Measurements from ENCODE around the gene TECR.

TECR gene

DNA sequence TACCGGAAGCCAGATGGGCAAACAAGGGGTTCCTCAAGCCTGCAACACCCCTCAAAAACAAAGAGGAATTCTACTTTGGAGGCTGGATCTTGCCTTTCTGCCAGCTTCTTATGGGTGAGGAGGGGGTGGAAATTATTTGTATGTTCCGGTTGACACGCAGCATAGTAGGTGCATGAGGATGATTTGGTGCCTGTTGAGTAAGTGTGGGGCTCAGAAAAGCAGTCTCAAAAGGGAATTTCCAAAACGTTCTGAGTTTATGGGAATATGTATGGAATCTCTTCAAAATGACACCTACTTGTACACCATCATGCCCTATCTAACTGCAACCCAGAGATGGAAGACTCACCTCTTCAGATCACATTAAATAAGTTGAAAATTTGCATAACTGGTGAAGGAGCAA lies 3.0 kb upstream of the TECR start:
- WGBS, 2 donors (ENCODE audit: extremely low coverage in 2 of 2, insufficient read length in 2 of 2, insufficient replicate concordance in 1 of 2), result no CpG with 5 or more reads among the region's 4 CpGs
- H3K9ac ChIP-seq (ENCODE audit: low read depth, low read length, poor library complexity), result no peak overlapping the region
- no peak overlapping the region for H3K4ac ChIP-seq (ENCODE audit: low read length)
- no peak overlapping the region for H2AK5ac ChIP-seq (ENCODE audit: low read depth, low read length)
- no peak overlapping the region for H3K18ac ChIP-seq (ENCODE audit: low read length)
- H2BK12ac ChIP-seq (ENCODE audit: low read length), result no peak overlapping the region
- H4K8ac ChIP-seq (ENCODE audit: low read depth, low read length), result no peak overlapping the region
- H3K14ac ChIP-seq (ENCODE audit: low read length), result no peak overlapping the region
- H3K36me3 ChIP-seq (replicated peaks in 1 of 2; ENCODE audit: control insufficient read depth in 2 of 2, insufficient read depth in 2 of 2, low read length in 2 of 2), result no peaks in the 10 kb centered on the region
- H3K4me1 ChIP-seq (ENCODE audit: control insufficient read depth in 2 of 2, insufficient read depth in 1 of 2, low read depth in 1 of 2, low read length in 2 of 2), result peaks cover 1 to 4% of the 10 kb centered on the region in 2 donors
- H3K27ac ChIP-seq (replicated peaks; ENCODE audit: low read length), result no peak overlapping the region
- no peaks in the 10 kb centered on the region for H3K9me3 ChIP-seq (replicated peaks in 1 of 2; ENCODE audit: control insufficient read depth in 2 of 2, insufficient read depth in 1 of 2, low read depth in 1 of 2, low read length in 2 of 2)
- H2AFZ ChIP-seq (ENCODE audit: low read length), result peak overlapping the region; percentile 77
- DNase-seq (ENCODE audit: low spot score), result no peak
- no peak overlapping the region for H4K91ac ChIP-seq (ENCODE audit: low read depth, low read length, poor library complexity)
- no peak overlapping the region for H3K4me3 ChIP-seq (ENCODE audit: low read length in 2 of 2)
- no peak overlapping the region for H2BK120ac ChIP-seq (ENCODE audit: low read depth, low read length)
- no peak overlapping the region for H3K23ac ChIP-seq (ENCODE audit: low read depth, low read length, poor library complexity)
- peak overlapping the region; percentile 16 for H2BK15ac ChIP-seq (ENCODE audit: low read length)
- H3K4me2 ChIP-seq (ENCODE audit: insufficient read depth, low read length, poor library complexity, severe bottlenecking), result no peak overlapping the region
- H3K27me3 ChIP-seq (ENCODE audit: control insufficient read depth in 3 of 3, insufficient read depth in 3 of 3, low read depth in 1 of 3, low read length in 3 of 3), result no peaks in the 10 kb centered on the region
- no peak overlapping the region for H2BK5ac ChIP-seq (ENCODE audit: low read length)
- no peaks in the 10 kb centered on the region for H3K79me1 ChIP-seq (ENCODE audit: low read depth, low read length)

- peak overlapping the region; percentile 59 for H3K27ac ChIP-seq (replicated peaks; ENCODE audit: low read length)
- H3K4ac ChIP-seq (ENCODE audit: low read length), result no peak overlapping the region
- peak overlapping the region; percentile 83 for H2AFZ ChIP-seq (ENCODE audit: low read length)
- H2BK120ac ChIP-seq (ENCODE audit: low read depth, low read length), result no peak overlapping the region
- H2BK12ac ChIP-seq (ENCODE audit: low read length), result no peak overlapping the region
- H3K36me3 ChIP-seq (replicated peaks in 1 of 2; ENCODE audit: control insufficient read depth in 2 of 2, insufficient read depth in 2 of 2, low read length in 2 of 2), result peaks cover 0 to 13% of the 10 kb centered on the region in 2 donors
- H3K27me3 ChIP-seq (ENCODE audit: control insufficient read depth in 3 of 3, insufficient read depth in 3 of 3, low read depth in 1 of 3, low read length in 3 of 3), result no peaks in the 10 kb centered on the region
- H3K14ac ChIP-seq (ENCODE audit: low read length), result no peak overlapping the region
- H3K18ac ChIP-seq (ENCODE audit: low read length), result peak overlapping the region; percentile 71
- no CpG with 5 or more reads among the region's 39 CpGs for WGBS, 2 donors (ENCODE audit: extremely low coverage in 2 of 2, insufficient read length in 2 of 2, insufficient replicate concordance in 1 of 2)
- H3K79me1 ChIP-seq (ENCODE audit: low read depth, low read length), result peaks cover 4% of the 10 kb centered on the region
- no peak overlapping the region for H4K8ac ChIP-seq (ENCODE audit: low read depth, low read length)
- H3K9ac ChIP-seq (ENCODE audit: low read depth, low read length, poor library complexity), result no peak overlapping the region
- H2BK5ac ChIP-seq (ENCODE audit: low read length), result peak overlapping the region; percentile 89
- DNase-seq (ENCODE audit: low spot score), result no peak
- peak overlapping the region; percentile 38 to 68 for H3K4me3 ChIP-seq (ENCODE audit: low read length in 2 of 2)
- no peak overlapping the region for H3K23ac ChIP-seq (ENCODE audit: low read depth, low read length, poor library complexity)
- peak overlapping the region; percentile 8 for H2AK5ac ChIP-seq (ENCODE audit: low read depth, low read length)
- no peaks in the 10 kb centered on the region for H3K9me3 ChIP-seq (replicated peaks in 1 of 2; ENCODE audit: control insufficient read depth in 2 of 2, insufficient read depth in 1 of 2, low read depth in 1 of 2, low read length in 2 of 2)
- H4K91ac ChIP-seq (ENCODE audit: low read depth, low read length, poor library complexity), result no peak overlapping the region
- peaks cover 1 to 4% of the 10 kb centered on the region in 2 donors for H3K4me1 ChIP-seq (ENCODE audit: control insufficient read depth in 2 of 2, insufficient read depth in 1 of 2, low read depth in 1 of 2, low read length in 2 of 2)
- H2BK15ac ChIP-seq (ENCODE audit: low read length), result peak overlapping the region; percentile 19
- H3K4me2 ChIP-seq (ENCODE audit: insufficient read depth, low read length, poor library complexity, severe bottlenecking), result peak overlapping the region; percentile 65
These were observed 758 bp upstream of the TECR start for GRCh38 chr19:14528419-14529253.

DNA sequence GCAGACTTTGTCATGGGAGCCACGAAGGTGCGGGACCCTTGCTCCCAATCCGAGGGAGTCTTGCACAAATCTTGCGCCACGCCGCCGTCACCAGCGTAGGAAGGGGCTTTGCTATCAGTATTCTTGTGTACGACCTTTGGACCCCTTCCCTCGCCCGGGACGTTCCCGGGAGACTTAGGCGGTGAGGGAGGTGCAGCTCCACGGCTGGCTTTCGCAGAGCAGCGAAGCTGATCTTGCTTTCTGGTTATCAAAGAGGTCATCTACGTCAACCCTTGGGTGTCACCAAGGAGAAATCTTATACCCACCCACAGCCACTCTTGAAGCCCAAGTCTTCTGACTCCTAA lies 583 bp downstream of the TECR start:
- Histone ChIP-seq H3K9ac (ENCODE audit: low read depth, low read length, poor library complexity) (peak overlapping the region; percentile 82), H2BK12ac (ENCODE audit: low read length) (no peak overlapping the region), H3K14ac (ENCODE audit: low read length) (no peak overlapping the region), H2AK5ac (ENCODE audit: low read depth, low read length) (no peak overlapping the region), H3K9me3 (replicated peaks in 1 of 2; ENCODE audit: control insufficient read depth in 2 of 2, insufficient read depth in 1 of 2, low read depth in 1 of 2, low read length in 2 of 2) (no peaks in the 10 kb centered on the region), H3K4ac (ENCODE audit: low read length) (no peak overlapping the region), H3K79me1 (ENCODE audit: low read depth, low read length) (peaks cover 10% of the 10 kb centered on the region), H4K91ac (ENCODE audit: low read depth, low read length, poor library complexity) (no peak overlapping the region), H3K36me3 (replicated peaks in 1 of 2; ENCODE audit: control insufficient read depth in 2 of 2, insufficient read depth in 2 of 2, low read length in 2 of 2) (peaks cover 3 to 20% of the 10 kb centered on the region in 2 donors), H2BK15ac (ENCODE audit: low read length) (no peak overlapping the region), H3K4me3 (ENCODE audit: low read length in 2 of 2) (peak overlapping the region; percentile 80 to 94), H2AFZ (ENCODE audit: low read length) (peak overlapping the region; percentile 94), H3K18ac (ENCODE audit: low read length) (peak overlapping the region; percentile 69), H3K4me2 (ENCODE audit: insufficient read depth, low read length, poor library complexity, severe bottlenecking) (peak overlapping the region; percentile 74), H2BK120ac (ENCODE audit: low read depth, low read length) (no peak overlapping the region), H3K27me3 (ENCODE audit: control insufficient read depth in 3 of 3, insufficient read depth in 3 of 3, low read depth in 1 of 3, low read length in 3 of 3) (no peaks in the 10 kb centered on the region), H3K27ac (replicated peaks; ENCODE audit: low read length) (peak overlapping the region; percentile 81), H3K4me1 (ENCODE audit: control insufficient read depth in 2 of 2, insufficient read depth in 1 of 2, low read depth in 1 of 2, low read length in 2 of 2) (peaks cover 1 to 4% of the 10 kb centered on the region in 2 donors), H4K8ac (ENCODE audit: low read depth, low read length) (no peak overlapping the region), H3K23ac (ENCODE audit: low read depth, low read length, poor library complexity) (no peak overlapping the region), H2BK5ac (ENCODE audit: low read length) (peak overlapping the region; percentile 30)
- no CpG with 5 or more reads among the region's 18 CpGs for WGBS, 2 donors (ENCODE audit: extremely low coverage in 2 of 2, insufficient read length in 2 of 2, insufficient replicate concordance in 1 of 2)
- no peak for DNase-seq (ENCODE audit: low spot score)

DNA sequence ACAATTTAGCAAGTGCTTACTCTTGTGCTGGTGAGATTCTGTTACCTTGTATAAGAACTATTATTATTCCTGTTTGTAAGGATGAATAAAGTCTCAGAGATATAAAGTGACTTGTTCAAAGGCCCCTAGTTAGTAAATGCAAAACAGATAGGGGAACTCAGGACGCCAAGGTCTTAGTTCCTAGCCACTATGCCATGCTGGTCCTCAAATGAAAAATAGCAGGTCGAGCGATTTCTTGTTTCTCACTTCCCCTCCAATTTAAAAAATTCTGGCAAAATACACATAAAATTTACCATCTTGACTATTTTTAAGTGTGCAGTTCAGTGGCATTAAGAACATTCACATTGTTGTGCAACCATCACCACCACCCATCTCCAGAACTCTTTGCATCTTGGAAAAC lies 1.1 kb downstream of the TECR start:
- no CpG with 5 or more reads among the region's 3 CpGs for WGBS, 2 donors (ENCODE audit: extremely low coverage in 2 of 2, insufficient read length in 2 of 2, insufficient replicate concordance in 1 of 2)
- H3K4me3 ChIP-seq (ENCODE audit: low read length in 2 of 2), result peak overlapping the region in 1 of 2 donors; percentile 80

More for the DNA sequence above, 1.1 kb downstream of the TECR start:
- H3K27me3 ChIP-seq (ENCODE audit: control insufficient read depth in 3 of 3, insufficient read depth in 3 of 3, low read depth in 1 of 3, low read length in 3 of 3), result no peaks in the 10 kb centered on the region
- no peak overlapping the region for H2AK5ac ChIP-seq (ENCODE audit: low read depth, low read length)
- no peak overlapping the region for H4K91ac ChIP-seq (ENCODE audit: low read depth, low read length, poor library complexity)
- H3K18ac ChIP-seq (ENCODE audit: low read length), result no peak overlapping the region
- H2BK12ac ChIP-seq (ENCODE audit: low read length), result no peak overlapping the region
- H2BK120ac ChIP-seq (ENCODE audit: low read depth, low read length), result no peak overlapping the region
- no peak overlapping the region for H4K8ac ChIP-seq (ENCODE audit: low read depth, low read length)
- H3K27ac ChIP-seq (replicated peaks; ENCODE audit: low read length), result no peak overlapping the region
- no peak overlapping the region for H3K23ac ChIP-seq (ENCODE audit: low read depth, low read length, poor library complexity)
- H3K4ac ChIP-seq (ENCODE audit: low read length), result no peak overlapping the region
- peaks cover 3 to 20% of the 10 kb centered on the region in 2 donors for H3K36me3 ChIP-seq (replicated peaks in 1 of 2; ENCODE audit: control insufficient read depth in 2 of 2, insufficient read depth in 2 of 2, low read length in 2 of 2)
- no peak overlapping the region for H3K9ac ChIP-seq (ENCODE audit: low read depth, low read length, poor library complexity)
- no peak overlapping the region for H2BK15ac ChIP-seq (ENCODE audit: low read length)
- no peak for DNase-seq (ENCODE audit: low spot score)
- no peak overlapping the region for H2BK5ac ChIP-seq (ENCODE audit: low read length)
- no peak overlapping the region for H3K14ac ChIP-seq (ENCODE audit: low read length)
- H3K4me2 ChIP-seq (ENCODE audit: insufficient read depth, low read length, poor library complexity, severe bottlenecking), result no peak overlapping the region
- H3K79me1 ChIP-seq (ENCODE audit: low read depth, low read length), result peaks cover 10% of the 10 kb centered on the region
- H2AFZ ChIP-seq (ENCODE audit: low read length), result no peak overlapping the region
- H3K9me3 ChIP-seq (replicated peaks in 1 of 2; ENCODE audit: control insufficient read depth in 2 of 2, insufficient read depth in 1 of 2, low read depth in 1 of 2, low read length in 2 of 2), result no peaks in the 10 kb centered on the region
- peaks cover 1 to 4% of the 10 kb centered on the region in 2 donors for H3K4me1 ChIP-seq (ENCODE audit: control insufficient read depth in 2 of 2, insufficient read depth in 1 of 2, low read depth in 1 of 2, low read length in 2 of 2)
